ENCODE data around the gene AHNAK. TPM values are rescaled to one million over a fixed set of nuclear protein-coding genes. Genes with fewer than 3 reads are reported as not detected.
"Not testable (repeated sequence)": the region's sequence is repeated elsewhere in the genome, so short reads cannot be mapped to it uniquely, and the experiment has no call there.

The AHNAK gene
- total RNA-seq, 4 donors from 2014 or later = 374 to 1,261 (median 571) TPM

DNA sequence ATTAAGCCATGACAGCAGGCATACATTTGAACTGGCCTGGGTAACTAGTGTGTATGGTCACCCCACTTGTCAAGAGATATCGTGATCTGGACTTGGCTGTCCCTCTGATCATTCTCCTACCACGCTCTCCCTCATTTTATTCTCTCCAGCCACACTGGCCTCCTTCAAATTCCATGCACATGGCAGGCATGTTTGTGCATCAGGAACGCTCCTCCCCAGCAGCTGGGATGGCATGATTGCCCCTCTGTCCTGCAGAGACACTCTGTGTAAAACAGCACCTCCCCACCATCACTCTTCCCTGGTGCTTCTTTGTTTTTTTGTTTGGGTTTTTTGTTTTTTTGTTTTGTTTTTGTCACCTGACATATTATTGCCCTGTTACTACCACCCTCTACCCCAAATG, 159.2 kb downstream of the AHNAK start:
- Histone ChIP-seq H3K4me1 (no peaks in the 10 kb centered on the region), H3K4me3 (no peak overlapping the region), H3K27ac (no peak overlapping the region), H3K9me3 (no peaks in the 10 kb centered on the region), H3K27me3 (no peaks in the 10 kb centered on the region), H3K36me3 (no peaks in the 10 kb centered on the region)
- intact Hi-C loops (cut with DNase I; ENCODE audit: low total_unique reads) (no loop called here), in situ Hi-C loops (cut with MboI; ENCODE audit: low sequenced_read_pairs in 4 of 4) (loop anchor here (10.0 to 25.0 kb wide), 3 partner anchors 300 to 475 kb away; partner anchors contain the start of genes LRRN4CL (in 2 of the 4) and UBXN1 (in 2 of the 4))
- no peak for ATAC-seq
- no peak for DNase-seq
- TF ChIP-seq, protein P1, sequence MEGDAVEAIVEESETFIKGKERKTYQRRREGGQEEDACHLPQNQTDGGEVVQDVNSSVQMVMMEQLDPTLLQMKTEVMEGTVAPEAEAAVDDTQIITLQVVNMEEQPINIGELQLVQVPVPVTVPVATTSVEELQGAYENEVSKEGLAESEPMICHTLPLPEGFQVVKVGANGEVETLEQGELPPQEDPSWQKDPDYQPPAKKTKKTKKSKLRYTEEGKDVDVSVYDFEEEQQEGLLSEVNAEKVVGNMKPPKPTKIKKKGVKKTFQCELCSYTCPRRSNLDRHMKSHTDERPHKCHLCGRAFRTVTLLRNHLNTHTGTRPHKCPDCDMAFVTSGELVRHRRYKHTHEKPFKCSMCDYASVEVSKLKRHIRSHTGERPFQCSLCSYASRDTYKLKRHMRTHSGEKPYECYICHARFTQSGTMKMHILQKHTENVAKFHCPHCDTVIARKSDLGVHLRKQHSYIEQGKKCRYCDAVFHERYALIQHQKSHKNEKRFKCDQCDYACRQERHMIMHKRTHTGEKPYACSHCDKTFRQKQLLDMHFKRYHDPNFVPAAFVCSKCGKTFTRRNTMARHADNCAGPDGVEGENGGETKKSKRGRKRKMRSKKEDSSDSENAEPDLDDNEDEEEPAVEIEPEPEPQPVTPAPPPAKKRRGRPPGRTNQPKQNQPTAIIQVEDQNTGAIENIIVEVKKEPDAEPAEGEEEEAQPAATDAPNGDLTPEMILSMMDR (IDR thresholded peaks at IDR 0.05 in 4 of 5, conservative IDR thresholded peaks at IDR 0.05 in 1 of 5) = no peak
- no peak for TF ChIP-seq POLR2A (IDR thresholded peaks at IDR 0.05)

DNA sequence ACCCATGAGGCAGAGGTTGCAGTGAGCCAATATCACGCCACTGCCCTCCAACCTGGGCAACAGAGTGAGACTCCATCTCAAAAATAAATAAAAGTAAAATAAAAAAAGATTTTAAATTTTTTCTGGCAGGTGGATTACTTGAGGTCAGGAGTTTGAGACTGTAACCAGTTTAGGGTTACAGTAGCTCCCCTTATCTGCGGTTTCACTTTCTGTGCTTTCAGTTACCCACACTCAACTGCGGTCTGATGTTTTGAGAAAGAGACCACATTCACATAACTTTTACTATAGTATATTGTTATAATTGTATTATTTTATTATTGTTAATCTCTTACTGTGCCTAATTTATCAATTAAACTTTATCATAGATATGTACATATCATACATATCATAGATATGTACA, 160.5 kb downstream of the AHNAK start:
- H3K4me3 ChIP-seq; H3K9me3 ChIP-seq; ATAC-seq; H3K4me1 ChIP-seq; H3K27ac ChIP-seq; DNase-seq; H3K27me3 ChIP-seq; H3K36me3 ChIP-seq; intact Hi-C loops (cut with DNase I; ENCODE audit: low total_unique reads): not testable (repeated sequence)
- in situ Hi-C loops (cut with MboI; ENCODE audit: low sequenced_read_pairs in 4 of 4) = loop anchor here (10.0 to 25.0 kb wide), 3 partner anchors 301 to 476 kb away; partner anchors contain the start of genes LRRN4CL (in 2 of the 4) and UBXN1 (in 2 of the 4)

DNA sequence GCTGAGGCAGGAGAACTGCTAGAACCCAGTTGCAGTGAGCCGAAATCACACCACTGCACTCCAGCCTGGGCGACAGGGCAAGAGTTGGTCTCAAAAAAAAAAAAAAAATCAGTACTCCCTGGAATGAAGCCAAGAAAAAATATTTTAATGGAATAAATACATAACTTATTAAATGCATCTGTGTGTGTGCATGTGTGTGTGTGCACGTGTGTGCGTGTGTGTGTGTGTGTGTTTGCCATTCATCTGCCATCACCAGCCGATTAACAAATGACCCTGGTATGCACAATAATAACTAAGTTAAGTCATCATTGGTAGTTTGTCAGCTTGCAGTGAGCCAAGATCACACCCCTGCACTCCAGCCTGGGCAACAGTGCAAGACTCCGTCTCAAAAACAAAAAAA, 162.8 kb downstream of the AHNAK start:
- Histone ChIP-seq H3K4me1 (peaks cover 5 to 7% of the 10 kb centered on the region in 2 donors), H3K4me3 (no peak overlapping the region), H3K36me3 (no peaks in the 10 kb centered on the region), H3K27ac (no peak overlapping the region), H3K27me3 (no peaks in the 10 kb centered on the region), H3K9me3 (no peaks in the 10 kb centered on the region)
- intact Hi-C loops (cut with DNase I; ENCODE audit: low total_unique reads) (no loop called here), in situ Hi-C loops (cut with MboI; ENCODE audit: low sequenced_read_pairs in 4 of 4) (loop anchor here (10.0 to 25.0 kb wide), 3 partner anchors 303 to 478 kb away; partner anchors contain the start of genes LRRN4CL (in 2 of the 4) and UBXN1 (in 2 of the 4))
- no peak for ATAC-seq
- DNase-seq = no peak
- no peak for TF ChIP-seq POLR2A (IDR thresholded peaks at IDR 0.05)
- TF ChIP-seq, protein P1 (IDR thresholded peaks at IDR 0.05 in 4 of 5, conservative IDR thresholded peaks at IDR 0.05 in 1 of 5) = no peak

Small RNA genes within 50 kb of the gene (microRNA-seq; reads per million reads assigned to microRNA genes)
- gene MIR6747 (ENCODE audit: borderline replicate concordance in 2 of 2) = 1.2 to 2.6 reads per million in 2 donors

Other genes with a start within 250 kb of the AHNAK start
- gene SCGB1D4, start 247.7 kb downstream of the AHNAK start, total RNA-seq = not detected
- 10 to 100 TPM in 2 of 4 donors, 1 to 10 TPM in 2; 6.4 to 24.6 (median 8.7) TPM for gene ASRGL1, start 209.4 kb downstream of the AHNAK start, total RNA-seq
- not detected for gene SCGB1A1, start 127.8 kb downstream of the AHNAK start, total RNA-seq
- 1,000 to 10,000 TPM; 1,797 to 2,946 (median 1,897) TPM for gene EEF1G, start 27.1 kb upstream of the AHNAK start, total RNA-seq
- 10 to 100 TPM in 3 of 4 donors, 1 to 10 TPM in 1; 7.8 to 15.7 (median 11.7) TPM for gene TUT1, start 44.7 kb upstream of the AHNAK start, total RNA-seq
- gene MTA2, start 55.1 kb upstream of the AHNAK start, total RNA-seq = 10 to 100 TPM; 28.0 to 47.1 (median 31.7) TPM
- gene EML3, start 66.0 kb upstream of the AHNAK start, total RNA-seq = 1 to 10 TPM; 4.7 to 7.9 (median 7.0) TPM
- gene ROM1, start 66.5 kb upstream of the AHNAK start, total RNA-seq = 1 to 10 TPM; 1.6 to 3.7 (median 2.7) TPM
- gene B3GAT3, start 75.2 kb upstream of the AHNAK start, total RNA-seq = 10 to 100 TPM in 2 of 4 donors, 1 to 10 TPM in 2; 4.4 to 21.4 (median 9.8) TPM
- gene GANAB, start 99.8 kb upstream of the AHNAK start, total RNA-seq = 10 to 100 TPM; 41.3 to 65.1 (median 59.5) TPM
- gene INTS5, start 106.5 kb upstream of the AHNAK start, total RNA-seq = 10 to 100 TPM; 17.3 to 28.3 (median 21.3) TPM
- 10 to 100 TPM; 36.1 to 44.7 (median 41.3) TPM for gene C11orf98, start 118.4 kb upstream of the AHNAK start, total RNA-seq
- 1 to 10 TPM; 1.7 to 4.5 (median 2.8) TPM for gene CSKMT, start 118.5 kb upstream of the AHNAK start, total RNA-seq
- 10 to 100 TPM in 2 of 4 donors, 1 to 10 TPM in 2; 6.4 to 11.7 (median 9.0) TPM for gene UQCC3, start 124.9 kb upstream of the AHNAK start, total RNA-seq
- gene LBHD1, start 125.5 kb upstream of the AHNAK start, total RNA-seq = 1 to 10 TPM in 2 of 4 donors, under 1 TPM in 2; 0.82 to 2.1 (median 1.1) TPM
- 100 to 1,000 TPM; 216 to 450 (median 265) TPM for gene UBXN1, start 132.3 kb upstream of the AHNAK start, total RNA-seq
- gene LRRN4CL, start 142.7 kb upstream of the AHNAK start, total RNA-seq = 1 to 10 TPM; 3.7 to 6.4 (median 5.9) TPM
- gene BSCL2, start 160.6 kb upstream of the AHNAK start, total RNA-seq = 100 to 1,000 TPM in 1 of 4 donors, 10 to 100 TPM in 3; 33.4 to 114 (median 55.6) TPM
- not detected for gene GNG3, start 160.9 kb upstream of the AHNAK start, total RNA-seq
- gene HNRNPUL2, start 180.7 kb upstream of the AHNAK start, total RNA-seq = 10 to 100 TPM in 3 of 4 donors, 1 to 10 TPM in 1; 4.8 to 14.9 (median 11.8) TPM
- gene TTC9C, start 181.7 kb upstream of the AHNAK start, total RNA-seq = 10 to 100 TPM; 11.5 to 16.3 (median 14.1) TPM
- gene ZBTB3, start 207.4 kb upstream of the AHNAK start, total RNA-seq = 10 to 100 TPM in 1 of 4 donors, 1 to 10 TPM in 3; 5.6 to 10.5 (median 7.7) TPM
- gene POLR2G, start 214.8 kb upstream of the AHNAK start, total RNA-seq = 10 to 100 TPM; 25.2 to 45.5 (median 29.6) TPM
- gene TAF6L, start 224.6 kb upstream of the AHNAK start, total RNA-seq = 10 to 100 TPM; 13.5 to 43.2 (median 21.4) TPM
- gene TMEM179B, start 240.6 kb upstream of the AHNAK start, total RNA-seq = 10 to 100 TPM; 26.3 to 52.5 (median 44.3) TPM
- gene TMEM223, start 245.2 kb upstream of the AHNAK start, total RNA-seq = 10 to 100 TPM; 17.1 to 41.6 (median 23.8) TPM